DMS153 treated with DMSO at 0.1 percent for 48 hours (cell line): Measurements from ENCODE around the gene AGL.
A peak's percentile ranks its signal among the peaks of the same experiment; 100 is the strongest.
"Not testable (repeated sequence)": the region's sequence is repeated elsewhere in the genome, so short reads cannot be mapped to it uniquely, and the experiment has no call there.

Experiments
- DNase-seq: peaks from one replicate; lab custom pipeline; 2025; ENCODE audit not compliant: unreplicated experiment; lab: John Stamatoyannopoulos, UW

Gene AGL

DNA sequence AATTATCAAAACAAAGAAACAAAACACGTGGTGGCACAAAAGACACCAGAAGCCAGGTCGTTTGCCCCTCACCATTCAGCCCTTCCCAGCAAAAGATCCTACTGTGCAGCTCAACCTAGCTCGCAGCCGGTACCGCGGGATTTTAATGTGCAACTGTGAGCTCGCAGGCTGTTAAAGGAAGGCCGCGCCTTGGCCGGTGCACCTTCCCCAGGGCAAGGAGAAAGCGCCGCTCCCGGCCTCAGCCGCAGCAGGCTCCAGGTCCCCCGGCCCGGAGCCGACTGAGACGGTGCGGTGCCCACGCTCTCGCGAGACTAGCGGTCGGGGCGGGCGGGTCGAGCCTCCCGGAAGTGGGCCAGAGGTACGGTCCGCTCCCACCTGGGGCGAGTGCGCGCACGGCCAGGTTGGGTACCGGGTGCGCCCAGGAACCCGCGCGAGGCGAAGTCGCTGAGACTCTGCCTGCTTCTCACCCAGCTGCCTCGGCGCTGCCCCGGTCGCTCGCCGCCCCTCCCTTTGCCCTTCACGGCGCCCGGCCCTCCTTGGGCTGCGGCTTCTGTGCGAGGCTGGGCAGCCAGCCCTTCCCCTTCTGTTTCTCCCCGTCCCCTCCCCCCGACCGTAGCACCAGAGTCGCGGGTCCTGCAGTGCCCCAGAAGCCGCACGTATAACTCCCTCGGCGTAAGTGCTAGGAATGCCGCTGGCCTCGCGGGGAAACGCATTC, at the start of gene AGL:
Gene AGL (plus strand): TSS at position 618 of the 715 bp plus-strand sequence. CDS start 682 bp downstream, outside the sequence.
- DNase-seq = peak; percentile 71

DNA sequence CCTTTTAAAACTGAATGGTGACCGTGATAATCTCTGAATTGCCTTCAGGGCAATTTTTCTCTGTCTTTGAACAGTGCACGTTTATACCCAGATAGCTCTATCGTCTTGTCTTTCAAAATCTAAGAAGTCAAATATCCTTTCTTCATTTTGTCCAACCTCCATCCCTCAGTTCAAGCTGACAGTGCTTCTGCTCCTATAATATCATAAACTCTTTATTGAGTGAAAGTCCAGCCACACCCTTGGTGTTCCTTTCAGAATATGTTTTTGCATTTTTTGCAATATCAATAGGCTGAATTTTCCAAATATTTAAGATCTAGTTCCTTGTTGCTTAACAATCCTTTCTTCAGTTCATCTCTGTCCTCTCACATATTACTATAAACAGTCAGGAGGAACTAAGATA, 48.6 kb upstream of the AGL start:
- no peak for DNase-seq

DNA sequence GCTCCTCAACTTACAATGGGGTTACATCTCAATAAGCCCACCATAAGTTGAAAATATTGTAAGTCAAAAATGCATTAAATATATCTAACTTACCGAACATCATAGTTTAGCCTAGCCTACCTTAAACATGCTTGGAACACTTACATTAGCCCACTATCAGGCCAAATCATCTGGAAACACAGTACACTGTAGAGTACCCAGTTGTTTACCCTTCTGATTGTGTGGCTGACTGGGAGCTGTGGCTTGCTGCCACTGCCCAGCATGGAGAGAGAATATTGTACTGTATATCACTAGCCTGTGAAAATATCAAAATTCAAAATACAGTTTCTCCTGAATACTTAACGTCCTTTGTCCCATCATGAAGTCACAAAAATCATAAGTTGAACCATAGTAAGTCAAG, 43.3 kb upstream of the AGL start:
- DNase-seq = no peak

DNA sequence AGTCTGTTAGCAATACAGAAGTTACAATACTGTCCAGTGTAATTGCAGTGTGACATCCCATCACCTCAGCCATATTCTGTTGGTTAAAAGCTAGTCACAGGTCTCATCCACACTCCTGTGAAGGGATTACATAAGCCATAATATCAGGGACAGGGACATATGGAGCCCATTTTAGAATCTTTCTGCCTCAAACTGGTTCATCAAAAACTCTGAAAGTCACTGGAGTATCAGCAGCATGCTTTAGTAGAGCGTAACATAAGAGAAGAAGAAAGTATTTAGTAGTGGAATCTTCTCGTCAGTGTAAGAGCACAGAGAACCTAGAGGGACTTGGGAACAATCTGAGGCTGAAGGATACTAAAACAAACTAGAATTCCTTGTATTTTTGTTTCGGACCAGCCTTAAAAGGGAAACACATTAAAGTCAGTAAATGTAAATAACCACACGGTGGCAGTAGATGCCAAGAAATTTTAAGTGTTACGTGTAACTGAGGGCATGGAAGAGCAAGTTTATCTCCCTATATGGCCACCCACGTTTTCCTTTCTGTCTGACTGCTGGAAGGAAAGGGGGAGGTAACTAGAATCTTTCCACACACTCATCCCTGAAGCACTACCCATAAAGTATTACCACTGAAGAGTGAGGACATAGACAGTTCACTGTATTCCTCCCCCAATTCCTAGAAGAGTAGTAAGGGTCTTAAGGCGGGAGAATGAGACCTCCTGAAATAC, 41.6 kb upstream of the AGL start:
- peak; percentile 81 for DNase-seq

DNA sequence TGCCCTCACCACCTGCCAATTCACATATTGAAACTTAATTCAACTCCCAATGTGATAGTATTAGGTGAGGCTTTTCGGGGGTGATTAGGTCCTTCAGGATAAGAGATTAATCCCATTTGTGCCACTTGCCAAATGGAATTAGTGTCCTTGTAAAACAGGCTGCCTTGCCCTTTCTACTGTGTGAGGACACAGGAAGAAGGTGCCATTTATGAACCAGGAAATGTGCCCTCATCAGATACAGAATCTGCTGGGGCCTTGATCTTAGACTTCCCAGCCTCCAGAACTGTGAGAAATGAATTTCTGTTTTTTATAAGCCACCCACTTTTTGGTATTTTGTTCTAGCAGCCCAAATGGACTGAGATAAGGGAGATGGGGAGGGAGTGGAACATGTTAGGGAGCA, 39.1 kb upstream of the AGL start:
- no peak for DNase-seq

DNA sequence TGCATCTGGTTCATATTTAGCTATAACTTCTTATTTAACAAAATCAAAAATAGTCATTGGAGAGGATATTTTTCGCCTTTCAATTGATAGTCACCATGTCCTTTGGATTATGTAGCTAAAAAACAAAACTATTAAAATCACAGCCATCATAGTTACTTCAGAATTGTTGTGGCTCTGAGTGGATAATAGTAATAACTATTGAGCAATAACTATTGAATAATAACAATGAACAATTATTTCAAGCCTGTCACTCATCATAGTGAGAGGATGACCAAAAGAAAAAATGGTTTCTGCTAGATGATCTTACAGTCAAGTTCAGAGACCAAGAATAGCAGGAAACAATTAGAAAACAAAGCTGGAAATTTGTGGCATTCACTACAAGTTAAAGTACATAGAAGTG, 38.4 kb upstream of the AGL start:
- no peak for DNase-seq

DNA sequence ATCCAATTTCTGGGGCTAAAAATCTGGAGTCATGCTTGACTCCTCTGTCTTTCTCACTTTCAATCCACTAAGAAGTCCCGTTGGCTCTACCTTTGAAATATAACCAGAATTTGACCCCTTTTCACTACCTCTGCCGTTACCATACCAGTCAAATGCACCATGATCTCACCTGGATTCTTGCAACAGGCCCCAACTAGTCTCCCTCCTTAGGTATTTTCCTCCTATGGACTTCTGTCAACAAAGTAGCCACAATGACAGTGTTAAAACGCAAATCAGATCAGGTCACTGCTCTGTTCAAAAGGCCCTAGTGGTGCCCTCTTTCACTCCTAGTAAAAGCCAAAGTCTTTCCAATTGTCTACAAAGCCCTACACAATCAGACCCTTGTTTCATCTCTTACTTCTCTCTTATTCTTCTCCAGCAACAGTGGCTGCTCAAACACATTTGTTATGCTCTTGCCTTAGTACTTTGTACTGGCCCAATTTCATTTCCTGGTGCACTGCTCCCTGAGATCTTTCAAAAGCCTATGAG, 35.7 kb upstream of the AGL start:
- no peak for DNase-seq

DNA sequence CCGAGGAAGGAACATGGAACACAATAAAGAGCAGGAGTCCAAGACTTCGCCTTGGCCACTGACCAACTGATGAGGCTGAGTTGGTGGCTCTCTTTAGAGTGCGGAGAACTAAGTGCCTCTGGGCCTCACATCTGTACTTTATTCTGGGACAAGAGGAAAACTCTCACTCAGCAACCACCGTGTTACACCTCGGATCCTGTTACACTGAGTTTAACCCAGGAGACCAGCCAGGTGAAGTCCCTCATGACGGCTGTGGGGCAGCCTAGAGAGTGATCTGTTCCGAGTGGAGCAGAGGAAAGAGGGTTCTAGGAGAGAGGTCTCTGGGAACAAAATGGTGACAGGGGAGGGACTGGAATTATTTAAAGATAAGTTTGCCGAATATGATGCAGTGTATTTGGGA, 33.5 kb upstream of the AGL start:
- DNase-seq = no peak

DNA sequence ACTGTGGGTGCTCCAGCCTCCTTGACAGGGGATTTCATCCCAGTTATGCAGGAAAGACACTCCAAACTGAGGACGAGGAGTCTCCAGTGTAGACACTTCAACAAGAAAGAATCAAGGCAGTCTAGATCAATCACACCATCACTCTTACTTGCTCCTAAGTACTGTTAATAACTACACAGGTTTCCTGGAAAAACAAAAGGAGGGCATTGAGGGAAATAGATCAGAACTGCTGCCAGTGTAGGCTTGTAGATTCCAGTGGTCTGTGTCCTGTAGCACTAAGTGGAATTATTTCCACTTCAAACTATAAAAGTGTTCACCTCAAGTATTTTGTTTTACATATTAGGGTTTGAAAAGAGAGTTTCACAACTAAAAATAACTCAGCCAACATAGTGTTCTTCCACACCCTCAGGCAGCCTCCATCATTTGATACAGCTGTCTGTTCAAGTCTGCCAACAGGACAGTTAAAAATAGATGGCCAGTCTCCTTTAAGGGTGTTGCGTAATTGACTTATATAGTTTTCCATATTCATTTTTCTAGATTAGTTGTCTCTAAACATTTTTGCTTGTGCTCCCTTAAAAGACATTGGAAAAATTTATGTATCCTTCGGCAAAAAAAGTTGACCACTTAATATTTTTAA, 32.0 kb upstream of the AGL start:
- DNase-seq = no peak

DNA sequence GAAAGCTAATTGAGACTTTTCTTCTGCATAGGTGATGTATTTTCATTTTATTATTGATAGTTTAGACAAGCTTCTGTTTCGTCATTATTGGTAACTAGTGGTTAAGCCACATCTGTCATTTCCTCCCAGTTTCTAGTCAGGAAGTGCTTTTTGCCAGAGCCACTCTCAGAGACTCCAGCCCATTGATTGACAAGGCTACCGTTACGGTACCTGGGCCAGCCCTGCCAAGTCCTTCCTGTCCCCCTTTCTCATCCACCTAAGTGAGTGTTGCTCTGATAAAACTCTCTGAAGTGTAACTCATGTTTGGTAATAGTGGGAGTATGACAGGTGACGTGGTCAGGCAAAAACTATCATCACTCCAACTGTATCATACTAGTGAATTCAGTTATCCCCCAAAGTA, 29.6 kb upstream of the AGL start:
- no peak for DNase-seq

DNA sequence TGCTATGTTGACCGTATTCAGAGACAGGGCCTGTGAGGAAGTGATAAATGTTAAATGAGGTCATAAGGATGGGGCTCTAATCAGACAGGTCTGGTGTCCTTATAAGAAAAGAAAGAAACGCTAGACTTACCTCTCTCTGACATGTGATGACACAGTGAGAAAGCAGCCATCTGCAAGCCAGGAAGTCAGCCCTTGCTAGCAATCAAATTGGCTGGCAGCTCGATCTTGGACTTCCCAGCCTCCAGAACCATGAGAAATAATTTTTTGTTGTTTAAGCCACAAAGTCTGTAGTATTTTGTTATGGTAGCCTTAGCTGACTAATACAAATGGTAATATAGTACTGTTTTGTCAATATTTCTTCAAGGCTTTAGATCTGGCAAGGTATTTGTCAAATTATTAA, 25.1 kb upstream of the AGL start:
- no peak for DNase-seq

DNA sequence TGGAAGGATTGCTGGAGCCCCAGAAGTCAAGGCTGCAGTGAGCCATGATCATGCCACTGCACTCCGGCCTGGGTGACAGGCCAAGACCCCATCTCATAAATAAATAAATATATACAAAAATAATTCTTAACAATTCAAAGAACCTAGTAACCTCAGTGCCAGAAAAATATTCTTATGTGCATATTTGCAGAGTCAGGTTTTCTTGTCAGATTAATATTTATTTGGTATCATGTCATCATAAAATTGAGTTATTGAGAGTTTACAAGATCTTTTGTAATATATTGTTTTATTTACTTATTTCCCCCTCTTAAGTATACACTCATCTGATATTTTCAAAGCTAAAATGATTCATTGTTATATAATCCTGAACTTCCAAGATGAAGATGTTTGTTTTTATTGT, 24.5 kb upstream of the AGL start:
- no peak for DNase-seq

DNA sequence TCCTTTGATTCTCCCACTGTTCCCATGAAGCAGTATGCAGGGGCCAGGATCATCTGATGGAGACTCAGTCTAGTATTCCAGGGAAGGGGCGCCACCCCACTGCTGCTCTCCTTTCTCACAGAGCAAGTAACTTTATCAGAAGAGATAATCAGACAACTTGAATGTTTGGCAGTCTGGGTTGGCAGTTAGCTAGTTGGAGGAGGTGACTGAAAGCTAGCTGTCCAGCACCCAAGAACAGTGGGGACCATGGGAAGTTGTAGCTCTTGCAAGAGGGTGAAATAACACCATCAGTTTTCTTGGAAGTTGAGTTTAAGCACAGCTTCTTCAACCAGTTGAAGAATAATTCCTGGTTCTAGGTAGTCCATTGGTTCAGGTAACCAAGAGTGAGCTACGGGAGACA, 22.2 kb upstream of the AGL start:
- no peak for DNase-seq

DNA sequence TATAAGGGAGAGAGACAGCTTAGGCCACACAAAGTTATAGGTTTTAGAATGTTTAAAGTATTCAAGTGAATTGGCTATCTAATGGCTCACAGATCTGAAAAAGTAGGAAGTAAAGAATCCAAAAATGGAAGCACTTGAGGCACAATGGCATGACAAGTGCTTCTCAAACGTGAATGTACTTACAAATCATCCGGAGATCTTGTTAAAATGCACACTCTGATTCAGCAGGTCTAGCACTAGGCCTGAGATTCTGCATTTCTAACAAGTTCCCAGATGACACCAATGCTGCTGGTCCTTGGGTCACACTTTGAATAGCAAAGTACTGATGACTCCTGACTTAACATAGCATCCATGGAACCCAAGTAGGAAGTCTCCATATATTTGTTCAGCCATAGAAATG, 20.9 kb upstream of the AGL start:
- no peak for DNase-seq

DNA sequence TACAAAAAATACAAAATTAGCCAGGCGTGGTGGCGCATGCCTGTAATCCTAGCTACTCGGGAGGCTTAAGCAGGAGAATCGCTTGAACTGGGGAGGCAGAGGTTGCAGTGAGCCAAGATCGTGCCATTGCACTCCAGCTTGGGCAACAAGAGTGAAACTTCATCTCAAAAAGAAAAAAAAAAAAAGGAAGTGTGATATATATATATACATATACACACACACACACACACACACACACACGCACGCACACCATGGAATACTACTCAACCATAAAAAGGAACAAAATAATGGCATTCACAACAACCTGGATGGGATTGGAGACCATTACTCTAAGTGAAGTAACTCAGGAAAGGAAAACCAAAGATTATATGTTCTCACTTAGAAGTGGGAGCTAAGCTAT, 16.2 kb upstream of the AGL start:
- DNase-seq = not testable (repeated sequence)

DNA sequence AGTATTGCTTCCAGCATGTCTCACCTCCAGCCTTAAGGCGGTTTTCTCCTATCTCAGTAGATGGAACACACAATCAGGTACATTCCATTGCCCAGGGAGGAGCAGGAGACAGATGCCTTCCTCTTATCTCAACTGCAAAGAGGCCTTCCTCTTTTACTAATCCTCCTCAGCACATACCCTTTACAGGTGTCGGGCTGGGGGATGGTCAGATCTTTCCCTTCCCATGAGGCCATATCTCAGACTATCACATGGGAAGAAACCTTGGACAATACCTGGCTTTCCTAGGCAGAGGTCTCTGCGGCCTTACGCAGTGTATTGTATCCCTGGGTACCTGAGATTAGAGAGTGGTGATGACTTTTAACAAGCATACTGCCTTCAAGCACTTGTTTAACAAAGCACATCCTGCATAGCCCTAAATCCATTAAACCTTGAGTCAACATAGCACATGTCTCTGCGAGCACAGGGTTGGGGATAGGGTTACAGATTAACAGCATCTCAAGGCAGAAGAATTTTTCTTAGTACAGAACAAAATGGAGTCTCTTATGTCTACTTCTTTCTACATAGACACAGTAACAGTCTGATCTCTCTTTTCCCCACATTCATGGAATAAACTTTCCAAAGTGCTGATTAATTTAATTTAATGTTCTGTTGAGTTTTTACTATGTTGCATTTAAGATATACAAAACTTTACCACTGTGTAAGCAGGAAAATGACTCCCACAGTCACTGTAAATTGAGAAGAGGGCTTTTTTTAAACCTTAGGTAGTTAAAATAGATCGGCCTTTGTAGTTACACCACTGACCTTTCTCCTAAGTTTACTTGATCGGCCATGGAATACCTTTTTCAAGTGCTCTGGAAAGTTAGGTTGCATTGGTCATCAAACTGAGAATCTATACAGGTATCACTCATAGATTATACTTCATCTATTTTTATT, 13.7 kb upstream of the AGL start:
- peak; percentile 35 for DNase-seq

DNA sequence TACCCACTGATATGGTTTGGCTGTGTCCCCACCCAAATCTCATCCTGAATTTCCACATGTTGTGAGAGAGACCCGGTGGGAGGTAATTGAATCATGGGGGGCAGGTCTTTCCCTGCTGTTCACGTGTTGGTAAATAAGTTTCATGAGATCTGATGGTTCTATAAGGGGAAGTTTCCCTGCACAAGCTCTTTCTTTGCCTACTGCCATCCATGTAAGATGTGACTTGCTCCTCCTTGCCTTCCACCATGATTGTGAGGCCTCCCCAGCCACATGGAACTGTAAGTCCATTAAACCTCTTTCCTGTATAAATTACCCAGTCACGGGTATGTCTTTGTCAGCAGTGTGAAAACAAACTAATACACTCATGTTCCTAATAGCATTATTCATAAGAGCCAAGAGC, 9.8 kb upstream of the AGL start:
- not testable (repeated sequence) for DNase-seq

DNA sequence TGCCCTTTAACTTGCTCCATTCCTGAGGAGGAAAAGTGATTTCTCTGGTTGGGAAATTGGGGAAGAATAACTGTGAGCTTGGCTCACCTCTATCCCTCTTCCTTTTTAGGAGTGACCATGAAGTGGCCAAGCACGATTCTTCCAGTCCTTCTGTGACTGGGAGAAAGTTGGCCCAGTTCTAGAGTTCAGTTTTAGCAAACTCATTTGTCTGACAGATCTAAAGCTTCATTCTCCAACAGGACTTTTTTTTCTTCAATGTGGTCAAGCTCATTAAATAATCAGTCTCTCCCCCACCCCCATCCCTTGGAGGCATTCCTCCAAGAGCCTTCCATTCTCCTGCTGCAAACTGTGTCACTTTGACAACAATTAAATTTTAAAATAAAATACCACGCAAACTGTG, 6.4 kb upstream of the AGL start:
- DNase-seq = no peak

DNA sequence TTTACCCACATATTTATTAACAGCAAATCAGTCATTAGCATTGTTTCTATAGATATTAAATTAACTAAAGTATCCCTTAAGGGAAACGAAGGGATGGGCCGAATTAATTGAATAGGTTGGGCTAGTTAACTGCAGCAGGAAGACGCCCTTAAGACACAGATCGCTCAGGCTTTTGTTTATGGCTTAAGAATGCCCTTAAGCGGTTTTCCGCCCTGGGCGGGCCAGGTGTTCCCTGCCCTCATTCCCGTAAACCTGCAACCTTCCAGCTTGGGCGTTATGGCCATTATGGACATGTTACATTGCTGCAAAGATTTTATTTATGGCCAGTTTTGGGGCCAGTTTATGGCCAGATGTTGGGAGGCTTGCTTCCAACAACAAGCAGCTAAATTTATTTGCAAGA, 5.0 kb upstream of the AGL start:
- not testable (repeated sequence) for DNase-seq

DNA sequence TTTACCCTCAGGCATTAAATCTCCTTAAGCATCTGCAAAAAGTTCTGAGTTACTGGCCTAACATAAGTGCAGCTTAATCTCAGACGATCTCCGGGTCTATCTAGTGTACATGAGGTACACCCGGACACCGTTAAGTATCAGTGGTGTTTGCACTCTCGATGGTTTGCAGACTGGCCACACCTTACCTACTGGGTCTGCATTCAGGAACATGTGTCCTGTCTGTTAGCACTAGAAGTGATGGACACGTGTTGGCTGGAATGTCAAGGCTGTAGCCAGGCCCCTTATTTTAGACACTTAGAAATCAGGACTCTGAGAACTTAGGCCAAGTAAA, 783 bp upstream of the AGL start:
- DNase-seq = peak; percentile 42
